Measurements from ENCODE around the gene AGAP3.

AGAP3 gene

DNA sequence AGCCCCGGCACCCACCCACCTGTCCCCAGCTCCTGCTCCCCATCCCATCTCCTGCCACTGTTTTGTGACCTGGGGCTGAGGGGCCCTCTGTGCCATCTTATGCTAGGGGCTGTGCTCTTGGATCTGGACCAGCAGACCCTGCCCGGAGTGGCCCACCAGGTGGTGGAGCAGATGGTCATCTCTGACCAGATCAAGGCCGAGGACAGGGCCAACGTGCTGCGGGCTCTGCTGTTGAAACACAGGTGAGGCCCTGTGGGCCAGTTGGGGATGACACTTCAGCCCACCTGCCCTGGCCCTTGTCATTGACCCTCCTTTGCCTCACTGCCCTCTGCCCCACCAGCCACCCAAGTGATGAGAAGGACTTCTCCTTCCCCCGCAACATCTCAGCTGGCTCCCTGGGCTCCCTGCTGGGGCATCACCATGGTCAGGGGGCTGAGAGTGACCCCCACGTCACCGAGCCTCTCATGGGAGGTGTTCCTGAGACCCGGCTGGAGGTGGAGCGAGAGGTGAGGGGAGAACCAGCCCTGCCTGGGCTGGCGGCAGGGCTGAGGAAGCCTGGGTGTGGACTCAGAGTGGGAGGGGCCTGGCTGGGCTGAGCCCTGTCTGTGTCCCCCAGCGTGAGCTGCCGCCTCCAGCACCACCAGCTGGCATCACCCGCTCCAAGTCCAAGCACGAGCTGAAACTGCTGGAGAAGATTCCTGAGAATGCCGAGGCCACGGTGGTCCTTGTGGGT is 16.3 kb upstream of the AGAP3 start:
- no peak for DNase-seq (ENCODE audit: extremely low read depth, low read depth)
- TF ChIP-seq, protein P1, sequence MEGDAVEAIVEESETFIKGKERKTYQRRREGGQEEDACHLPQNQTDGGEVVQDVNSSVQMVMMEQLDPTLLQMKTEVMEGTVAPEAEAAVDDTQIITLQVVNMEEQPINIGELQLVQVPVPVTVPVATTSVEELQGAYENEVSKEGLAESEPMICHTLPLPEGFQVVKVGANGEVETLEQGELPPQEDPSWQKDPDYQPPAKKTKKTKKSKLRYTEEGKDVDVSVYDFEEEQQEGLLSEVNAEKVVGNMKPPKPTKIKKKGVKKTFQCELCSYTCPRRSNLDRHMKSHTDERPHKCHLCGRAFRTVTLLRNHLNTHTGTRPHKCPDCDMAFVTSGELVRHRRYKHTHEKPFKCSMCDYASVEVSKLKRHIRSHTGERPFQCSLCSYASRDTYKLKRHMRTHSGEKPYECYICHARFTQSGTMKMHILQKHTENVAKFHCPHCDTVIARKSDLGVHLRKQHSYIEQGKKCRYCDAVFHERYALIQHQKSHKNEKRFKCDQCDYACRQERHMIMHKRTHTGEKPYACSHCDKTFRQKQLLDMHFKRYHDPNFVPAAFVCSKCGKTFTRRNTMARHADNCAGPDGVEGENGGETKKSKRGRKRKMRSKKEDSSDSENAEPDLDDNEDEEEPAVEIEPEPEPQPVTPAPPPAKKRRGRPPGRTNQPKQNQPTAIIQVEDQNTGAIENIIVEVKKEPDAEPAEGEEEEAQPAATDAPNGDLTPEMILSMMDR (IDR thresholded peaks at IDR 0.05; ENCODE audit: low read depth, low read length): no peak

DNA sequence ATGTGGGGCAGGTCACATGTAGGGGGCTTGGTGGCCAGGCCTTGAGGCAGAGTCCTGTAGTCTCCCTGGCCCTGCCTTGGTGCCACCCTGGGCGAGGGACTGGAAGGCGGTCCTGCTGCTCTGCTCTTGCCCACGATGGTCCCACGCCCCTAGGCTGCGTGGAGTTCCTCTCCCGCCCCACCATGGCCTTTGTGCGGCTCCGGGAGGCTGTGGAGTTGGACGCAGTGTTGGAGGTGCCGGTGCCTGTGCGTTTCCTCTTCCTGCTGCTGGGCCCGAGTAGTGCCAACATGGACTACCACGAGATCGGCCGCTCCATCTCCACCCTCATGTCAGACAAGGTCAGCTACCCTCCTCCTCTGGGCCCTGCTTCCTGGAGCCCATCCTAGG is 15.7 kb upstream of the AGAP3 start:
- TF ChIP-seq, protein P1 (IDR thresholded peaks at IDR 0.05; ENCODE audit: low read depth, low read length): no peak
- DNase-seq (ENCODE audit: extremely low read depth, low read depth): no peak

DNA sequence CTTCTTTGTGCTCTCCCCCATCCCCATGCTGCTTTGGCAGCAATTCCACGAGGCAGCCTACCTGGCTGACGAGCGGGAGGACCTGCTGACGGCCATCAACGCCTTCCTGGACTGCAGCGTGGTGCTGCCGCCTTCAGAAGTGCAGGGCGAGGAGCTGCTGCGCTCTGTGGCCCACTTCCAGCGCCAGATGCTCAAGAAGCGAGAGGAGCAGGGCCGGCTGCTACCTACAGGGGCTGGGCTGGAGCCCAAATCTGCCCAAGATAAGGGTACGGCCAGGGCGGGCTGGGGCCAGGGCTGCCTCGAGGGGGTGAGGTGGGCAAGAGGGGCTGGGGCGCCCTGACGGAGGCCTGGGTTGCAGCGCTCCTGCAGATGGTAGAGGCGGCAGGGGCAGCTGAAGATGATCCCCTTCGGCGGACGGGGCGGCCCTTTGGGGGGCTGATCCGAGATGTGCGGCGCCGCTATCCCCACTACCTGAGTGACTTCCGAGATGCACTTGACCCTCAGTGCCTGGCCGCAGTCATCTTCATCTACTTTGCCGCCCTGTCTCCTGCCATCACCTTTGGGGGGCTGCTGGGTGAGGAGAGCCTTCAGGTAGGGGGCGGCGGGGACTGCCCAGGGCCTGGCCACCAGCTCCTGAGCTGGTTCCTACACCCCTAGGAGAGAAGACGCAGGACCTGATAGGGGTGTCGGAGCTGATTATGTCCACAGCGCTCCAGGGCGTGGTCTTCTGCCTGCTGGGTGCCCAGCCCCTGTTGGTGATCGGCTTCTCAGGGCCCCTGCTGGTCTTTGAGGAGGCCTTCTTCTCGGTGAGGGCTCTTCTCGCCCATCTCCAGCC is 15.0 kb upstream of the AGAP3 start:
- DNase-seq (ENCODE audit: extremely low read depth, low read depth): no peak
- TF ChIP-seq, protein P1 (IDR thresholded peaks at IDR 0.05; ENCODE audit: low read depth, low read length): no peak

DNA sequence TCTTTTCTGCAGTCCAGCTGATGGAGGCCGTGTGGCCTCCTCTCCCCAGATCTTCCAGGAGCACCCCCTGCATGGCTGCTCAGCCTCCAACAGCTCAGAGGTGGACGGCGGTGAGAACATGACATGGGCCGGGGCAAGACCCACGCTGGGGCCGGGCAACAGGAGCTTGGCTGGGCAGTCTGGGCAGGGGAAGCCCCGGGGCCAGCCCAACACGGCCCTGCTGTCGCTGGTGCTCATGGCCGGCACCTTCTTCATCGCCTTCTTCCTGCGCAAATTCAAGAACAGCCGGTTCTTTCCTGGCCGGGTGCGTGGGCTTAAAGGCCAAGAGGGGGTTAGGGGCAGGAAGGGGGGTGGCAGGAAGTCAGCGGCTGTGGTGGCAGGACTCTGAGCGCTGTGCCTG is 12.3 kb upstream of the AGAP3 start:
- DNase-seq (ENCODE audit: extremely low read depth, low read depth): no peak
- TF ChIP-seq, protein P1 (IDR thresholded peaks at IDR 0.05; ENCODE audit: low read depth, low read length): no peak

DNA sequence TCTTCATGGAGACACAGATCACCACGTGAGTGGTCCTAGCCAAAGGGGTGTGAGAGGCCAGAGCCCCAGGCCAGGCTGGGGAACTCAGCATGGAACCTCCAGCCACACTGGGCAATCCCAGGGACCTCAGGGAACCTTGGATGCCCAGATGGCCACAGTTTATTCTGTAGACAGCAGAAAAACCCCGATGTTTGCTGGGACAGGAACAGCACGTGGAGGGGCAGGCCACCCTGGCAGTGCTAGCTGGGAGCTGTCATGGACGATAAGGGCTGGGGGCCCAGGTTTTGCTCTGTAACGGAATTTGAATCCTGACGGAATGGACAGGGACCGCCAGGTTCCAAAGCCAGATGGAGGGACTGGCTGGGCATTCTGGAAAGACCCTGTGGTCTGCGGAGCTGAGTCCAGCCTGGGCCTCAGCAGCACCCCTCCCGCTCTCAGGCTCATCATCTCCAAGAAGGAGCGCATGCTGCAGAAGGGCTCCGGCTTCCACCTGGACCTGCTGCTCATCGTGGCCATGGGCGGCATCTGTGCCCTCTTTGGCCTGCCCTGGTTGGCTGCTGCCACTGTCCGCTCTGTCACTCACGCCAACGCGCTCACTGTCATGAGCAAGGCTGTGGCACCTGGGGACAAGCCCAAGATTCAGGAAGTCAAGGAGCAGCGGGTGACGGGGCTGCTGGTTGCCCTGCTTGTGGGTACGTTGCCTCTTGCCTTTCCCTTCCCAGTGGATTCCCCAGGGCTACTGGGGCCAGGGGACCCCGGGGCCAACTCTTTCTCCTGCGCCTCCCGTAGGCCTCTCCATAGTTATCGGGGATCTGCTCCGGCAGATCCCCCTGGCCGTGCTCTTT is 11.2 kb upstream of the AGAP3 start:
- TF ChIP-seq, protein P1 (IDR thresholded peaks at IDR 0.05; ENCODE audit: low read depth, low read length): no peak
- no peak for DNase-seq (ENCODE audit: extremely low read depth, low read depth)

DNA sequence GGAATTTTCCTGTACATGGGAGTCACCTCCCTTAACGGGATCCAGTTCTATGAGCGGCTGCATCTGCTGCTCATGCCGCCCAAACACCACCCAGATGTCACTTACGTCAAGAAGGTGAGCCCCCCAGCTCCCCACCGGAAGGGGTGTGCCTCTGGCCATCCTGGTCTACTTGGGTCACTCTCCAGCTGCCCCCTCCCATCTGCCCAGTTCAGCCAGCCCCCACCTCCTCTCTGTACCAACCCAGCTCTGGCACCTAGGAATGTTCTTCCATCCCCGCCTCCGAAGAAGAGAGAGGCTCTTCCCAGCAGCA is 10.7 kb upstream of the AGAP3 start:
- TF ChIP-seq, protein P1 (IDR thresholded peaks at IDR 0.05; ENCODE audit: low read depth, low read length): no peak
- DNase-seq (ENCODE audit: extremely low read depth, low read depth): no peak

Measured in AG09319 (cell line).